ENCODE data around the gene NAA10. TPM values are rescaled to one million over a fixed set of nuclear protein-coding genes. Genes with fewer than 3 reads are reported as not detected.

The NAA10 gene
- total RNA-seq, 2 donors from 2014 or later: 30.3 to 74.7 TPM

DNA sequence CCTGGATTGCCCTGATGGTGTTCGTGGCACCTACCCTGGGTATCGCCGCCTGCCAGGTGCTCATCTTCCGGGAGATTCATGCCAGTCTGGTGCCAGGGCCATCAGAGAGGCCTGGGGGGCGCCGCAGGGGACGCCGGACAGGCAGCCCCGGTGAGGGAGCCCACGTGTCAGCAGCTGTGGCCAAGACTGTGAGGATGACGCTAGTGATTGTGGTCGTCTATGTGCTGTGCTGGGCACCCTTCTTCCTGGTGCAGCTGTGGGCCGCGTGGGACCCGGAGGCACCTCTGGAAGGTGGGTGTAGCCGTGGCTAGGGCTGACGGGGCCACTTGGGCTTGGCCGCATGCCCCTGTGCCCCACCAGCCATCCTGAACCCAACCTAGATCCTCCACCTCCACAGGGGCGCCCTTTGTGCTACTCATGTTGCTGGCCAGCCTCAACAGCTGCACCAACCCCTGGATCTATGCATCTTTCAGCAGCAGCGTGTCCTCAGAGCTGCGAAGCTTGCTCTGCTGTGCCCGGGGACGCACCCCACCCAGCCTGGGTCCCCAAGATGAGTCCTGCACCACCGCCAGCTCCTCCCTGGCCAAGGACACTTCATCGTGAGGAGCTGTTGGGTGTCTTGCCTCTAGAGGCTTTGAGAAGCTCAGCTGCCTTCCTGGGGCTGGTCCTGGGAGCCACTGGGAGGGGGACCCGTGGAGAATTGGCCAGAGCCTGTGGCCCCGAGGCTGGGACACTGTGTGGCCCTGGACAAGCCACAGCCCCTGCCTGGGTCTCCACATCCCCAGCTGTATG, 28.5 kb downstream of the NAA10 start:
- no peak for DNase-seq
- 57 to 70% methylated on average over 4 to 14 of the region's 27 CpGs for WGBS, 2 donors
- H3K27me3 ChIP-seq: no peaks in the 10 kb centered on the region

DNA sequence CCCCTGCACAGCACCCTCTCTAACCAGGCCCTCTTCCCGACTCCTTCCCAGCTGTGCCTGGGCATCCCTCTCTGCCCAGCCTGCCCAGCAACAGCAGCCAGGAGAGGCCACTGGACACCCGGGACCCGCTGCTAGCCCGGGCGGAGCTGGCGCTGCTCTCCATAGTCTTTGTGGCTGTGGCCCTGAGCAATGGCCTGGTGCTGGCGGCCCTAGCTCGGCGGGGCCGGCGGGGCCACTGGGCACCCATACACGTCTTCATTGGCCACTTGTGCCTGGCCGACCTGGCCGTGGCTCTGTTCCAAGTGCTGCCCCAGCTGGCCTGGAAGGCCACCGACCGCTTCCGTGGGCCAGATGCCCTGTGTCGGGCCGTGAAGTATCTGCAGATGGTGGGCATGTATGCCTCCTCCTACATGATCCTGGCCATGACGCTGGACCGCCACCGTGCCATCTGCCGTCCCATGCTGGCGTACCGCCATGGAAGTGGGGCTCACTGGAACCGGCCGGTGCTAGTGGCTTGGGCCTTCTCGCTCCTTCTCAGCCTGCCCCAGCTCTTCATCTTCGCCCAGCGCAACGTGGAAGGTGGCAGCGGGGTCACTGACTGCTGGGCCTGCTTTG, 29.2 kb downstream of the NAA10 start:
- 79% methylated on average over 18 of the region's 32 CpGs; no CpG with 5 or more reads in 1 of the 2 donors for WGBS, 2 donors
- DNase-seq (no peak), ATAC-seq (no peak)
- intact Hi-C loops (cut with DNase I): no loop called here
- H3K27ac ChIP-seq: no peak overlapping the region
- no peaks in the 10 kb centered on the region for H3K27me3 ChIP-seq
- TF ChIP-seq, protein P1, sequence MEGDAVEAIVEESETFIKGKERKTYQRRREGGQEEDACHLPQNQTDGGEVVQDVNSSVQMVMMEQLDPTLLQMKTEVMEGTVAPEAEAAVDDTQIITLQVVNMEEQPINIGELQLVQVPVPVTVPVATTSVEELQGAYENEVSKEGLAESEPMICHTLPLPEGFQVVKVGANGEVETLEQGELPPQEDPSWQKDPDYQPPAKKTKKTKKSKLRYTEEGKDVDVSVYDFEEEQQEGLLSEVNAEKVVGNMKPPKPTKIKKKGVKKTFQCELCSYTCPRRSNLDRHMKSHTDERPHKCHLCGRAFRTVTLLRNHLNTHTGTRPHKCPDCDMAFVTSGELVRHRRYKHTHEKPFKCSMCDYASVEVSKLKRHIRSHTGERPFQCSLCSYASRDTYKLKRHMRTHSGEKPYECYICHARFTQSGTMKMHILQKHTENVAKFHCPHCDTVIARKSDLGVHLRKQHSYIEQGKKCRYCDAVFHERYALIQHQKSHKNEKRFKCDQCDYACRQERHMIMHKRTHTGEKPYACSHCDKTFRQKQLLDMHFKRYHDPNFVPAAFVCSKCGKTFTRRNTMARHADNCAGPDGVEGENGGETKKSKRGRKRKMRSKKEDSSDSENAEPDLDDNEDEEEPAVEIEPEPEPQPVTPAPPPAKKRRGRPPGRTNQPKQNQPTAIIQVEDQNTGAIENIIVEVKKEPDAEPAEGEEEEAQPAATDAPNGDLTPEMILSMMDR (IDR thresholded peaks at IDR 0.05): no peak
- TF ChIP-seq POLR2A (IDR thresholded peaks at IDR 0.05): no peak
- H3K9me3 ChIP-seq: no peaks in the 10 kb centered on the region
- H3K4me1 ChIP-seq: no peaks in the 10 kb centered on the region
- no peaks in the 10 kb centered on the region for H3K36me3 ChIP-seq (replicated peaks in 1 of 2; ENCODE audit: insufficient read depth in 1 of 2, low read depth in 2 of 2)
- no peak overlapping the region for H3K4me3 ChIP-seq

More for the DNA sequence above, 28.5 kb downstream of the NAA10 start:
- TF ChIP-seq, protein P1 (IDR thresholded peaks at IDR 0.05): no peak
- TF ChIP-seq POLR2A (IDR thresholded peaks at IDR 0.05): no peak
- Histone ChIP-seq H3K36me3 (replicated peaks in 1 of 2; ENCODE audit: insufficient read depth in 1 of 2, low read depth in 2 of 2) (no peaks in the 10 kb centered on the region), H3K27ac (no peak overlapping the region), H3K4me1 (no peaks in the 10 kb centered on the region), H3K9me3 (no peaks in the 10 kb centered on the region), H3K4me3 (no peak overlapping the region)
- intact Hi-C loops (cut with DNase I): no loop called here
- ATAC-seq: no peak

DNA sequence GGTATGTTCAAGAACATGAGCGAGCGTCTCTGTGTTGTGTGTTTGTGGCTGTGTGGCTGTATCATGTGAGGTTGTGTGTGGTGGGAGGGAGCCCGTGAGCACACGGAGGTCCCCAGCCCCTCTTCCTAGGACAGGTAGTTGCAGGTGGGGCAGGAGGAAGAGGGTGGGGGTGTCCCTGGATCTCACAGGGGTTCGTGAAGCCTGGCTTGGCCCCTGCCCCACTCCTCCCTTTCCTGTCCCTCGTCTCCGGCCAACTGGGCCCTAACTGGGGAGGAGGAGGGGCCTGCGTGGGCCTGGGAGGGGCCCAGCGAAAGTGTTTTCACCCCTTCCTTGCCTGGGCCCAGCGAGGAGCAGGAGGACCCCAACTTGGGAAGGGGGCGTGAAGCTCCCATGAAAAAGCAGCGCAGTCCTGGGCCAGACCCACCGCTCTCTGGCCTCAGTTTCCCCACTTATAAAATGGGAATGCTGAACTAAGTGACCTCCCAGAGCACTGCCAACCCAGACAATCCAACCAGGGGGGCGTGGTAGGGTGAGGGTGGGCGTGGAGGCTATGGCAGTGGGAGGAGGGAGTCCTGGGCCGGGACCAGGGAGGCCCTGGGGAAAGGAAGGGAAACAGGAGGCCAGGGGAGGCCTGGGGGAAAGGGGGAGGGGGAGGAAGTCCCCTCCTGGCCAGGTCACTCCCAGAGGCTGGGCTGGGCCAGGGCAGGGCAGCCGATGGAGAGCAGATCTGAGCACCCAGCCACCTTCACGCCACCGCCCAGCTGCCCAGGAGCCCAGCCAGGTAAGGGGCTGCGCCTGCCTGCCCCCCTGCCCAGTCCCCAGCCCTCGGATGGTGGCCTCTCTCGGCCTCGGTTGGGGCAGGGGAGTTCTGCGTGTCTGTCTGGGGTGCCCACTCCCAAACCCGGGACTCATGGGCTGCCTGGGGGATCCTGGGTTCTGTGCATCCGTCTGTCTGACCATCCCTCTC, 30.6 kb downstream of the NAA10 start, which contains the start of gene AVPR2:
AVPR2 (plus strand) TSS at position 683 of the 967 bp plus-strand sequence. CDS start 473 bp downstream, outside the sequence.
- Histone ChIP-seq H3K36me3 (replicated peaks in 1 of 2; ENCODE audit: insufficient read depth in 1 of 2, low read depth in 2 of 2) (no peaks in the 10 kb centered on the region), H3K4me3 (no peak within 1 kb of the TSS), H3K27ac (no peak within 1 kb of the TSS), H3K9me3 (no peaks in the 10 kb centered on the region), H3K27me3 (no peaks in the 10 kb centered on the region), H3K4me1 (no peaks in the 10 kb centered on the region)
- DNase-seq (no peak), ATAC-seq (no peak)
- 28 to 43% methylated on average over 5 to 15 of the region's 26 CpGs for WGBS, 2 donors
- TF ChIP-seq, protein P1 (IDR thresholded peaks at IDR 0.05): no peak
- no peak for TF ChIP-seq POLR2A (IDR thresholded peaks at IDR 0.05)
- intact Hi-C loops (cut with DNase I): no loop called here

DNA sequence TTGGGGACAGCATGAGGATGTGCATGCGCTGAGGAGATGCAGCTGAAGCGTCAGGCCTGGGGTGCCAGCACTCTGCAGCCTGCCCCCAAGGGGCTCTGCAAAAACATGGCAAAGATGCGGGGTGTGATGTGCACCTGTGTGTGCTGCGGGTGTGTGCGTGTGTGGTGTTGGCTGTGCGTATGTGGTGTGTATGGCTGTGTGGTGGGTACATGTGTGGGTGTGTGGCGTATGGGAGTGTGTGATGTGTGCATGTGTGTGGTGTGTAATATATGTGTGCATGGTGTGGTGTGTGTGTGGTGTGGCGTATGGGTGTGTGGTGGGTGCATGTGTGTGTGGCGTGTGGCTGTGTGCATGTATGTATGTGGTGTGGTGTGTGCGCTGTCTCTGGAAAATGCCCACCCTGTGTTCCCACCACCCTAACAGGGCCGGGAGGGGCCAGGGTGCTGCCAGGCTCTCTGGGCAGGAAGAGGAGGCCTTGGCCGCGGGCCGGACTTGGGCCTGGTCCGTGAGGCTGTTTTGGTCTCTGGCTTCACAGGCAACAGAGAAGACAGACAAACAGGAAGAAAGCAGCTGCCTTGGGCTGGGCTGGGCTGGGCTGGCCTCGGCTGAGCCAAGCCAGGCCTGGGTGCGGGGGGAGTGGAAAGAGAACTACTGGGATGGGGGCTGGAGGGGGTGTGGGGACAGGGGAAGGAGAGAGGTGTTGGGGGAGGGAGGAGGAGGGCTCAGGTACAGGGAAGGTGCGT, 31.4 kb downstream of the NAA10 start:
- H3K27ac ChIP-seq: no peak overlapping the region
- no peaks in the 10 kb centered on the region for H3K36me3 ChIP-seq (replicated peaks in 1 of 2; ENCODE audit: insufficient read depth in 1 of 2, low read depth in 2 of 2)
- H3K4me1 ChIP-seq: no peaks in the 10 kb centered on the region
- ATAC-seq (no peak), DNase-seq (no peak)
- 49 to 67% methylated on average over 8 to 15 of the region's 18 CpGs for WGBS, 2 donors
- intact Hi-C loops (cut with DNase I): no loop called here
- TF ChIP-seq POLR2A (IDR thresholded peaks at IDR 0.05): no peak
- TF ChIP-seq, protein P1 (IDR thresholded peaks at IDR 0.05): no peak
- H3K27me3 ChIP-seq: no peaks in the 10 kb centered on the region
- no peaks in the 10 kb centered on the region for H3K9me3 ChIP-seq
- no peak overlapping the region for H3K4me3 ChIP-seq

All from body of pancreas (tissue), 4 donors.